ENCODE data around the gene IP6K1. TPM values are rescaled to one million over a fixed set of nuclear protein-coding genes. Genes with fewer than 3 reads are reported as not detected.
"Not testable (repeated sequence)": the region's sequence is repeated elsewhere in the genome, so short reads cannot be mapped to it uniquely, and the experiment has no call there.

Gene IP6K1
- total RNA-seq (2014; rRNA removed; shearing (Covaris generic)) = 28.7 and 30.3 TPM in 2 replicates

GRCh38 chr3:49786357-49787181, at the start of gene IP6K1:
Gene IP6K1, minus strand, starts transcription at chr3:49786542. Its CDS starts 38,502 bp downstream, at chr3:49748040.
- H3K9me3 ChIP-seq (replicated peaks) = no peaks in the 10 kb centered on the region
- H3K4me1 ChIP-seq = 0 out of 2 replicates have a peak, but pooled peaks cover 2% of the 10 kb centered on the region
- peak within 1 kb of the TSS; percentile 96 for H3K4me3 ChIP-seq
- no peaks in the 10 kb centered on the region for H3K27me3 ChIP-seq
- H3K27ac ChIP-seq = peak within 1 kb of the TSS; percentile 53
- DNase-seq = peak; percentile 99 to 100
- peaks cover 4% of the 10 kb centered on the region for H3K36me3 ChIP-seq

- DNase-seq = no peak
- Histone ChIP-seq H3K27ac (no peak overlapping the region), H3K36me3 (peaks cover 6% of the 10 kb centered on the region; the same call in 1 of the 2 replicates), H3K27me3 (no peaks in the 10 kb centered on the region), H3K9me3 (replicated peaks) (no peaks in the 10 kb centered on the region), H3K4me3 (no peak overlapping the region), H3K4me1 (no peaks in the 10 kb centered on the region)
Observed at GRCh38 chr3:49831341-49831740, 45.0 kb upstream of the IP6K1 start.

GRCh38 chr3:49826016-49826415, 39.7 kb upstream of the IP6K1 start:
- no peaks in the 10 kb centered on the region for H3K27me3 ChIP-seq
- 0 out of 2 replicates have a peak, but pooled peaks cover 6% of the 10 kb centered on the region for H3K36me3 ChIP-seq
- H3K27ac ChIP-seq = no peak overlapping the region
- no peak overlapping the region for H3K4me3 ChIP-seq
- DNase-seq = no peak
- no peaks in the 10 kb centered on the region for H3K9me3 ChIP-seq (replicated peaks)
- H3K4me1 ChIP-seq = no peaks in the 10 kb centered on the region

- not testable (repeated sequence) for H3K9me3 ChIP-seq (replicated peaks); H3K36me3 ChIP-seq; DNase-seq; H3K27me3 ChIP-seq; H3K4me3 ChIP-seq; H3K27ac ChIP-seq; H3K4me1 ChIP-seq
Observed at GRCh38 chr3:49823131-49823530, 36.8 kb upstream of the IP6K1 start.

GRCh38 chr3:49813497-49814174, 27.3 kb upstream of the IP6K1 start, which contains the start of gene UBA7:
Gene UBA7, minus strand, starts transcription at chr3:49813953. Its CDS starts 166 bp downstream, at chr3:49813787.
- DNase-seq = no peak
- no peaks in the 10 kb centered on the region for H3K9me3 ChIP-seq (replicated peaks)

GRCh38 chr3:49812916-49813496, 26.7 kb upstream of the IP6K1 start:
- Histone ChIP-seq H3K4me1 (no peaks in the 10 kb centered on the region), H3K4me3 (no peak overlapping the region), H3K36me3 (no peaks in the 10 kb centered on the region), H3K9me3 (replicated peaks) (no peaks in the 10 kb centered on the region), H3K27ac (no peak overlapping the region), H3K27me3 (no peaks in the 10 kb centered on the region)
- DNase-seq = no peak

More at GRCh38 chr3:49813497-49814174, 27.3 kb upstream of the IP6K1 start, which contains the start of gene UBA7:
- Histone ChIP-seq H3K36me3 (no peaks in the 10 kb centered on the region), H3K4me1 (no peaks in the 10 kb centered on the region), H3K27me3 (no peaks in the 10 kb centered on the region), H3K27ac (no peak within 1 kb of the TSS), H3K4me3 (no peak within 1 kb of the TSS)

GRCh38 chr3:49807431-49808114, 21.2 kb upstream of the IP6K1 start:
- Histone ChIP-seq H3K36me3 (no peaks in the 10 kb centered on the region), H3K27ac (no peak overlapping the region), H3K4me1 (peaks cover 18% of the 10 kb centered on the region), H3K27me3 (no peaks in the 10 kb centered on the region), H3K9me3 (replicated peaks) (no peaks in the 10 kb centered on the region), H3K4me3 (no peak overlapping the region)
- DNase-seq = no peak

GRCh38 chr3:49806850-49807249, 20.5 kb upstream of the IP6K1 start:
- H3K36me3 ChIP-seq = no peaks in the 10 kb centered on the region
- H3K9me3 ChIP-seq (replicated peaks) = no peaks in the 10 kb centered on the region
- H3K4me1 ChIP-seq = peaks cover 18% of the 10 kb centered on the region
- no peak for DNase-seq
- no peak overlapping the region for H3K4me3 ChIP-seq
- no peaks in the 10 kb centered on the region for H3K27me3 ChIP-seq
- H3K27ac ChIP-seq = no peak overlapping the region

GRCh38 chr3:49805897-49806701, 19.8 kb upstream of the IP6K1 start:
- no peaks in the 10 kb centered on the region for H3K27me3 ChIP-seq
- no peak overlapping the region for H3K27ac ChIP-seq
- no peaks in the 10 kb centered on the region for H3K9me3 ChIP-seq (replicated peaks)
- no peak for DNase-seq
- H3K4me1 ChIP-seq = peaks cover 18% of the 10 kb centered on the region
- no peaks in the 10 kb centered on the region for H3K36me3 ChIP-seq
- no peak overlapping the region for H3K4me3 ChIP-seq

GRCh38 chr3:49805367-49805782, 19.0 kb upstream of the IP6K1 start:
- DNase-seq = peak; percentile 53 to 61
- H3K27ac ChIP-seq = no peak overlapping the region
- peaks cover 18% of the 10 kb centered on the region for H3K4me1 ChIP-seq
- no peaks in the 10 kb centered on the region for H3K36me3 ChIP-seq
- H3K4me3 ChIP-seq = no peak overlapping the region
- H3K9me3 ChIP-seq (replicated peaks) = no peaks in the 10 kb centered on the region
- H3K27me3 ChIP-seq = no peaks in the 10 kb centered on the region

GRCh38 chr3:49804141-49805041, 18.0 kb upstream of the IP6K1 start:
- no peaks in the 10 kb centered on the region for H3K9me3 ChIP-seq (replicated peaks)
- DNase-seq = no peak
- peaks cover 18% of the 10 kb centered on the region for H3K4me1 ChIP-seq
- no peaks in the 10 kb centered on the region for H3K27me3 ChIP-seq
- H3K36me3 ChIP-seq = no peaks in the 10 kb centered on the region
- no peak overlapping the region for H3K27ac ChIP-seq
- H3K4me3 ChIP-seq = no peak overlapping the region; the same call in 1 of the 2 replicates

- Histone ChIP-seq H3K36me3 (no peaks in the 10 kb centered on the region), H3K9me3 (replicated peaks) (no peaks in the 10 kb centered on the region), H3K4me1 (peaks cover 18% of the 10 kb centered on the region), H3K27ac (no peak overlapping the region), H3K27me3 (no peaks in the 10 kb centered on the region), H3K4me3 (peak overlapping the region; percentile 79)
- DNase-seq = peak; percentile 60 to 67
Observed at GRCh38 chr3:49803465-49804140, 17.3 kb upstream of the IP6K1 start.

Measured in SJCRH30 (cell line).